H1 (cell line): ENCODE measurements around the gene OSCP1. TPM values are rescaled to one million over a fixed set of nuclear protein-coding genes. Genes with fewer than 3 reads are reported as not detected.

Experiments
- CTCF ChIA-PET: fragments of 300-600 bp; sonication (Branson Sonifier 250); formaldehyde crosslinking; loops from one replicate; lab custom pipeline; 2021; ENCODE audit not compliant: partially characterized antibody; lab: Charles Lee
- POLR2A ChIA-PET: fragments of 300-600 bp; sonication (Branson Sonifier 250); formaldehyde crosslinking; loops from one replicate; lab custom pipeline; 2021; ENCODE audit warnings: inconsistent platforms; ENCODE audit not compliant: partially characterized antibody; lab: Charles Lee
- DNase-seq, 2 experiments: peaks; one replicate each; pipeline versions ENCODE4 v3.0.0 to v3.0.0-alpha.2; 2010 to 2022; ENCODE audit warnings: low spot score in 2 of 2, low read depth in 1 of 2, mixed read lengths in 1 of 2
- FAIRE-seq: peaks from 2 replicates; lab custom pipeline; 2011; peaks lifted over from hg19 to GRCh38; lab: Jason Lieb, UNC
- H2AFZ ChIP-seq: 2 replicates; pipeline ENCODE4 v1.8.1; 2012; ENCODE audit warnings: low read length, inconsistent platforms
- H2AK5ac ChIP-seq: 2 replicates; pipeline ENCODE4 v1.6.1; 2013; ENCODE audit warnings: low read depth, low read length
- H2BK120ac ChIP-seq: replicated peaks from 2 replicates; pipeline ENCODE3; 2013; ENCODE audit warnings: low read depth, low read length, inconsistent platforms
- H2BK12ac ChIP-seq: 2 replicates; pipeline ENCODE4 v1.6.1; 2013; ENCODE audit warnings: low read depth, low read length
- H2BK15ac ChIP-seq: 2 replicates; pipeline ENCODE4 v1.6.1; 2013; ENCODE audit warnings: low read length
- H2BK20ac ChIP-seq: 2 replicates; pipeline ENCODE4 v1.6.1; 2013; ENCODE audit warnings: low read length
- H2BK5ac ChIP-seq: 2 replicates; pipeline ENCODE4 v1.6.1; 2013; ENCODE audit warnings: low read depth, low read length
- H3K14ac ChIP-seq: 2 replicates; pipeline ENCODE4 v1.6.1; 2013; ENCODE audit warnings: inconsistent platforms; ENCODE audit not compliant: insufficient read length
- H3K18ac ChIP-seq: 2 replicates; pipeline ENCODE4 v1.6.1; 2013; ENCODE audit warnings: low read length; ENCODE audit errors: extremely low read depth
- H3K23ac ChIP-seq: 2 replicates; pipeline ENCODE4 v1.6.1; 2013; ENCODE audit warnings: inconsistent platforms; ENCODE audit not compliant: insufficient read length
- H3K23me2 ChIP-seq: 2 replicates; pipeline ENCODE4 v1.6.1; 2013; ENCODE audit warnings: low read depth, low read length
- H3K27ac ChIP-seq: 2 replicates; pipeline ENCODE4 v1.6.1; 2011; ENCODE audit warnings: low read depth, low read length, inconsistent platforms
- H3K27me3 ChIP-seq, 4 experiments: replicated peaks in 1 of 4; 1 replicate in 1 of 4; 2 replicates in 3 of 4; pipeline versions ENCODE4 v1.6.1 to v1.8.1; 2011 to 2013; ENCODE audit warnings: low read length in 3 of 4, mild to moderate bottlenecking in 3 of 4, inconsistent platforms in 2 of 4, mixed read lengths in 2 of 4, moderate library complexity in 1 of 4; ENCODE audit not compliant: control insufficient read depth in 3 of 4, insufficient read depth in 3 of 4; ENCODE audit errors: extremely low read depth in 1 of 4
- H3K36me3 ChIP-seq, 4 experiments: 2 replicates each; pipeline versions ENCODE4 v1.6.1 to v1.8.1; 2011 to 2013; ENCODE audit warnings: mild to moderate bottlenecking in 4 of 4, low read length in 3 of 4, moderate library complexity in 2 of 4, control low read depth in 1 of 4, inconsistent platforms in 1 of 4; ENCODE audit not compliant: insufficient read depth in 4 of 4, control insufficient read depth in 2 of 4
- H3K4ac ChIP-seq: replicated peaks from 2 replicates; pipeline ENCODE3; 2013; ENCODE audit warnings: low read length, low read depth, mixed read lengths, inconsistent platforms; ENCODE audit not compliant: insufficient read length
- H3K4me1 ChIP-seq, 4 experiments: replicated peaks in 1 of 4; 1 replicate in 1 of 4; 2 replicates in 3 of 4; pipeline versions ENCODE4 v1.6.1 to v1.8.1; 2011 to 2013; ENCODE audit warnings: low read length in 3 of 4, inconsistent platforms in 2 of 4, mixed read lengths in 1 of 4; ENCODE audit not compliant: insufficient read depth in 4 of 4, control insufficient read depth in 3 of 4
- H3K4me2 ChIP-seq, 2 experiments: 2 replicates each; pipeline versions ENCODE4 v1.6.1 to v1.8.1; 2011 to 2013; ENCODE audit warnings: low read depth in 2 of 2, low read length in 2 of 2, control low read depth in 1 of 2, inconsistent platforms in 1 of 2, mild to moderate bottlenecking in 1 of 2; ENCODE audit not compliant: insufficient read depth in 1 of 2
- H3K4me3 ChIP-seq, 4 experiments: fragments of 200-600, 300-600 bp in 1 of 4; sonication (generic), shearing (Covaris generic), sonication (Bioruptor Twin) in 1 of 4; 2 replicates each; pipeline versions ENCODE4 v1.5.1 to v1.8.1; 2011 to 2016; ENCODE audit warnings: low read length in 4 of 4, low read depth in 3 of 4, control low read depth in 2 of 4, inconsistent platforms in 2 of 4, mild to moderate bottlenecking in 2 of 4, mixed read lengths in 1 of 4, moderate library complexity in 1 of 4; ENCODE audit not compliant: insufficient read depth in 2 of 4; ENCODE audit errors: extremely low read depth in 1 of 4
- H3K56ac ChIP-seq: replicated peaks from 2 replicates; pipeline ENCODE3; 2013; ENCODE audit warnings: low read depth, mild to moderate bottlenecking, mixed read lengths, low read length, inconsistent platforms; ENCODE audit not compliant: insufficient read length
- H3K79me1 ChIP-seq: 2 replicates; pipeline ENCODE4 v1.6.1; 2013; ENCODE audit warnings: low read depth, low read length, control low read depth
- H3K79me2 ChIP-seq, 2 experiments: 2 replicates each; pipeline versions ENCODE4 v1.6.1 to v1.8.1; 2012 to 2013; ENCODE audit warnings: low read length in 2 of 2, mild to moderate bottlenecking in 2 of 2, inconsistent platforms in 1 of 2; ENCODE audit not compliant: insufficient read depth in 2 of 2, control insufficient read depth in 1 of 2
- H3K9ac ChIP-seq, 4 experiments: replicated peaks in 1 of 4; 1 replicate in 1 of 4; 2 replicates in 3 of 4; pipeline versions ENCODE4 v1.6.1 to v1.8.1; 2011 to 2013; ENCODE audit warnings: low read depth in 3 of 4, low read length in 3 of 4, control low read depth in 2 of 4, mild to moderate bottlenecking in 2 of 4, moderate library complexity in 2 of 4, inconsistent platforms in 1 of 4; ENCODE audit errors: extremely low read depth in 1 of 4
- H3K9me3 ChIP-seq, 2 experiments: 2 replicates each; pipeline versions ENCODE4 v1.6.1 to v1.8.1; 2012 to 2013; ENCODE audit warnings: mild to moderate bottlenecking in 2 of 2, moderate library complexity in 2 of 2, control low read depth in 1 of 2, inconsistent platforms in 1 of 2, low read depth in 1 of 2, low read length in 1 of 2, mixed read lengths in 1 of 2; ENCODE audit not compliant: insufficient read depth in 2 of 2
- H4K20me1 ChIP-seq, 2 experiments: replicated peaks in 1 of 2; 2 replicates each; pipeline versions ENCODE3 to v1.8.1; 2011 to 2013; ENCODE audit warnings: inconsistent platforms in 2 of 2, low read length in 2 of 2, mild to moderate bottlenecking in 1 of 2; ENCODE audit not compliant: insufficient read depth in 2 of 2, control insufficient read depth in 1 of 2
- H4K5ac ChIP-seq: 2 replicates; pipeline ENCODE4 v1.6.1; 2013; ENCODE audit warnings: low read length, low read depth, mixed read lengths, inconsistent platforms; ENCODE audit not compliant: insufficient read length
- H4K8ac ChIP-seq: 2 replicates; pipeline ENCODE4 v1.8.0; 2013; ENCODE audit warnings: mild to moderate bottlenecking, moderate library complexity, low read length, inconsistent platforms; ENCODE audit not compliant: insufficient read depth; ENCODE audit errors: extremely low read depth
- H4K91ac ChIP-seq: replicated peaks from 2 replicates; pipeline ENCODE3; 2013; ENCODE audit warnings: low read length, mixed read lengths, inconsistent platforms; ENCODE audit not compliant: insufficient read length
- BRCA1 ChIP-seq: IDR thresholded peaks from 2 replicates; pipeline ENCODE4 v1.6.1; 2012; ENCODE audit warnings: low read depth, low read length, improper control_type of control experiment
- KDM5A ChIP-seq: fragments of 200-600 bp; IDR thresholded peaks from 2 replicates; pipeline ENCODE4 v1.7.1; 2012; ENCODE audit warnings: mild to moderate bottlenecking, low read length, inconsistent platforms, mixed read lengths
- RBBP5 ChIP-seq: IDR thresholded peaks from 2 replicates; pipeline ENCODE4 v1.7.1; 2012; ENCODE audit warnings: low read depth, mild to moderate bottlenecking, inconsistent platforms, low read length, moderate library complexity, borderline replicate concordance
- SP1 ChIP-seq: IDR thresholded peaks from 2 replicates; pipeline ENCODE4 v1.6.1; 2011; ENCODE audit warnings: low read depth, low read length
- ZNF274 ChIP-seq: IDR thresholded peaks from 2 replicates; pipeline ENCODE4 v1.7.0; 2012; ENCODE audit warnings: low read length, borderline replicate concordance; ENCODE audit errors: extremely low read depth
- WGBS, 2 experiments: shearing (Covaris generic) in 1 of 2; methylation state at CpG; one replicate each; pipeline versions ENCODE4 v1.1.6 to v1.1.7; 2013 to 2015; ENCODE audit warnings: low lambda C conversion rate in 2 of 2, mixed read lengths in 2 of 2, inconsistent platforms in 1 of 2, low coverage in 1 of 2, missing lambda C conversion rate in 1 of 2; ENCODE audit not compliant: insufficient replicate concordance in 2 of 2, insufficient coverage in 1 of 2, insufficient read length in 1 of 2; ENCODE audit errors: extremely low coverage in 1 of 2, missing lambda C conversion rate in 1 of 2; 5-methylcytosine and 5-hydroxymethylcytosine counted together
- polyA plus RNA-seq, 7 experiments: library from polyadenylated mRNA; depleted of rRNA in 3 of 7; stranded (reverse) in 5 of 7; unstranded in 2 of 7; fragments of >200 nt in 5 of 7; fragments of 200-250 nt in 2 of 7; gene quantifications; 1 replicate in 5 of 7; 2 replicates in 1 of 7; 4 replicates in 1 of 7; pipeline versions ENCODE4 v1.2.1 to v1.2.3, GENCODE V29; 2011 to 2013; ENCODE audit warnings: missing spikeins in 2 of 7, mixed read lengths in 2 of 7
- total RNA-seq: library from RNA; stranded (reverse); fragmentation: NEBNext Ultra II Directional; extraction: Animal tissue kit (Norgen Biotek cat#: 25700); gene quantifications from 2 replicates; pipeline ENCODE4 v1.2.1, GENCODE V29; 2021

OSCP1 gene
- total and polyA plus RNA-seq, 2 of the 8 experiments (the other 6 are each of a cell fraction or from before 2014, with no cell fraction given): 1.8 to 3.3 TPM

- Histone ChIP-seq H3K9me3 (no peaks in the 10 kb centered on the region), H3K79me1 (no peaks in the 10 kb centered on the region), H2BK5ac (no peak overlapping the region), H3K56ac (no peak overlapping the region), H2BK12ac (no peak overlapping the region), H2AFZ (no peak overlapping the region), H3K9ac (no peak overlapping the region), H2BK120ac (no peak overlapping the region)
- TF ChIP-seq SP1 (no peak), BRCA1 (no peak), KDM5A (no peak), RBBP5 (no peak), ZNF274 (no peak)
- TF ChIP-seq, all 59 proteins: peak for 0
- H3K4me2 ChIP-seq: no peak overlapping the region
- no peak overlapping the region for H2AK5ac ChIP-seq
- H3K4me1 ChIP-seq: peaks cover 0 to 2% (median 0%) of the 10 kb centered on the region in 4 experiments; a peak in 3 of 7 replicates
- H2BK20ac ChIP-seq: no peak overlapping the region
- H3K14ac ChIP-seq: no peak overlapping the region
- H3K36me3 ChIP-seq: no peaks in the 10 kb centered on the region
- no peaks in the 10 kb centered on the region for H3K79me2 ChIP-seq
- no peak overlapping the region for H3K4me3 ChIP-seq
- DNase-seq (no peak), FAIRE-seq (no peak)
- no peaks in the 10 kb centered on the region for H3K27me3 ChIP-seq
- CTCF ChIA-PET: no interaction called here
- no peaks in the 10 kb centered on the region for H3K23me2 ChIP-seq
- no peak overlapping the region for H2BK15ac ChIP-seq
- no peak overlapping the region for H4K91ac ChIP-seq
- no peaks in the 10 kb centered on the region for H4K20me1 ChIP-seq
- WGBS, 2 experiments: 90% methylated on average over 2 of the region's 2 CpGs; no CpG with 5 or more reads in 1 of the 2 experiments
- no peak overlapping the region for H3K18ac ChIP-seq
- H4K8ac ChIP-seq: no peak overlapping the region
- H3K27ac ChIP-seq: no peak overlapping the region
- H4K5ac ChIP-seq: no peak overlapping the region
- POLR2A ChIA-PET: no interaction called here
- no peak overlapping the region for H3K4ac ChIP-seq
- no peak overlapping the region for H3K23ac ChIP-seq
These were observed 33.8 kb upstream of the OSCP1 start for GRCh38 chr1:36484099-36484498.
